HL-60 (cell line): Measurements from ENCODE around the gene MVK.

Experiments
- DNase-seq, 2 experiments: peaks; one replicate each; pipeline ENCODE4 v3.0.0-alpha.2; 2010 to 2020; ENCODE audit warnings: low read depth in 1 of 2, low spot score in 1 of 2
- H3K27ac ChIP-seq: fragments of 250-450 bp; sonication (Bioruptor Pico); replicated peaks from 2 replicates; pipeline ENCODE4 v1.5.1; 2020; ENCODE audit warnings: mild to moderate bottlenecking, moderate library complexity
- H3K27me3 ChIP-seq: fragments of 250-450 bp; sonication (Bioruptor Pico); 2 replicates; pipeline ENCODE4 v1.5.1; 2021; ENCODE audit warnings: mild to moderate bottlenecking, moderate library complexity; ENCODE audit not compliant: insufficient read depth, poor library complexity, severe bottlenecking
- H3K4me3 ChIP-seq: replicated peaks from 2 replicates; pipeline ENCODE4 v1.5.1; 2011; ENCODE audit warnings: mild to moderate bottlenecking, control low read depth, low read length; ENCODE audit not compliant: insufficient read depth
- CTCF ChIP-seq: IDR thresholded peaks from one replicate; pipeline ENCODE4 v1.5.1; 2011; ENCODE audit warnings: low read length, control low read depth, inconsistent platforms; ENCODE audit not compliant: insufficient read depth
- GABPA ChIP-seq: IDR thresholded peaks from 2 replicates; pipeline ENCODE4 v1.6.1; 2012; ENCODE audit warnings: low read depth
- POLR2AphosphoS5 ChIP-seq: IDR thresholded peaks from 2 replicates; pipeline ENCODE4 v1.6.1; 2012; ENCODE audit warnings: low read depth
- REST ChIP-seq: IDR thresholded peaks from 2 replicates; pipeline ENCODE4 v1.6.1; 2012; ENCODE audit warnings: low read depth; ENCODE audit not compliant: insufficient replicate concordance
- SPI1 ChIP-seq: IDR thresholded peaks from 2 replicates; pipeline ENCODE4 v1.6.1; 2012; ENCODE audit warnings: low read depth, mild to moderate bottlenecking, borderline replicate concordance

MVK gene

GRCh38 chr12:109586385-109587296 lies 13.0 kb downstream of the MVK start:
- Histone ChIP-seq H3K4me3 (no peak overlapping the region), H3K27me3 (no peaks in the 10 kb centered on the region), H3K27ac (no peak overlapping the region)
- DNase-seq = no peak
- TF ChIP-seq SPI1 (no peak), POLR2AphosphoS5 (no peak), REST (no peak), CTCF (no peak), GABPA (no peak)

GRCh38 chr12:109587921-109588320 lies 14.3 kb downstream of the MVK start:
- DNase-seq = no peak
- TF ChIP-seq REST = no peak
- no peak for TF ChIP-seq SPI1
- no peak for TF ChIP-seq CTCF
- no peak for TF ChIP-seq GABPA
- TF ChIP-seq POLR2AphosphoS5 = no peak
- Histone ChIP-seq H3K27me3 (no peaks in the 10 kb centered on the region), H3K27ac (no peak overlapping the region), H3K4me3 (no peak overlapping the region)

GRCh38 chr12:109588461-109589239 lies 15.1 kb downstream of the MVK start:
- TF ChIP-seq POLR2AphosphoS5 = peak; percentile 50
- no peak for TF ChIP-seq CTCF
- TF ChIP-seq GABPA = no peak
- DNase-seq = no peak
- H3K27ac ChIP-seq = no peak overlapping the region
- H3K4me3 ChIP-seq = no peak overlapping the region
- H3K27me3 ChIP-seq = no peaks in the 10 kb centered on the region
